HG03039 (cell line): Measurements from ENCODE around the gene PRDX3.

Experiments used
- ATAC-seq: cut with Tn5 transposase; IDR thresholded peaks from one replicate; pipeline ENCODE4 v1.9.1; 2021; ENCODE audit warnings: mild to moderate bottlenecking, moderate library complexity; ENCODE audit not compliant: unreplicated experiment

Gene PRDX3

GRCh38 chr10:119131512-119132240 is 46.9 kb downstream of the PRDX3 start:
- ATAC-seq: no peak

GRCh38 chr10:119129721-119130120 is 48.9 kb downstream of the PRDX3 start:
- ATAC-seq: no peak

DNA sequence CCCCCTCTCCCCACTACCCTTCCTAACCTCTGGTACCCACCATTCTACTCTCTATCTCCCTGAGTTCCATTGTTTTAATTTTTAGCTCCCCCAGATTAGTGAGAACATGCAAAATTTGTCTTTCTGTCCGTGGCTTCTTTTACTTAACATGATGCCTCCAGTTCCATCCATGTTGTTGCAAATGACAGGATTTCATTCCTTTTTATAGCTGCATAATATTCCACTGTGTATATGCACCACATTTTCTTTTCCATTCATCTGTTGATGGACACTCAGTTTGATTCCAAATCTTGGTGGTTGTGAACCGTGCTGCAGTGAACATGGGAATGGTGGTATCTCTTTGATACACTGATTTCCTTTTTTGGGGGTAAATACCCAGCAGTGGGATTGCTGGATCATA is 52.7 kb downstream of the PRDX3 start:
- ATAC-seq: no peak

DNA sequence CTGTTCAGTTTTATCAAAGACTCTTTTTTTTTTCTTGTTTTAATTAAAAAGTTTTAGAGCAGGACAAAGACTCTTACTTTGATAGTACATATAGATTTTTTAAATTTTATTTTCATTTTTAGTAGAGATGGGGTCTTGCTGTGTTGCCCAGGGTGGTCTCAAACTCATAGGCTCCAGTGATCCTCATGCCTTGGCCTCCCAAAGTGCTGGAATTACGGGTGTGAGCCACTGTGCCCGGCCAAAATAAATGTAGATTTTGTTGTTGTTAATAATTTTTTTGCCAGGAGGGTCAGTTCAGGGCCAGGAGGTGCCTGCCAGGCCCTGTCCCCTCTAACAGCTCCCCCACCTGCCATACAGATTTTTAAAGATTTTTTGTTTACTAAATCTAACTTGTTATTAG is 57.7 kb downstream of the PRDX3 start:
- no peak for ATAC-seq

DNA sequence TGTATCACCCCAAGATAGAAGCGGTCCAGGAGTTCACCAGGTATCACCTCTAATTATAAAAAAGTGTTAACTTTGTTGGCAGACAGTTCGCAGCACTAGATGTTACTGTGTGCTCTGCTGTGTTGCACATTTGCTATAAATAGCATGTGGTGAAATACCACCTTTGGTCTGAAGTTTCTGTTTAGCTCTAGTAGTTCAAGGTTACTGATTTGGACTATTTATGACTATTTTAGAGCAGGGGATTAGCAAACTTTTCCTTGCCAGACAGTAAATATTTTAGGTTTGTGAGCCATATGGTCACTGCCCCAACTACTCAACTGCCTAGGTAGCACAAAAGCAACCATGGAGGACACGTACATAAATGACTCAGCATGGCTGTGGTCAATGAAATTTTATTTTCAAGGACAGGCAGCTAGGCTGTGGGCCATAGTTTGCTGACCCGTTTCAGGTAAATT is 58.2 kb downstream of the PRDX3 start:
- ATAC-seq: peak; percentile 59

DNA sequence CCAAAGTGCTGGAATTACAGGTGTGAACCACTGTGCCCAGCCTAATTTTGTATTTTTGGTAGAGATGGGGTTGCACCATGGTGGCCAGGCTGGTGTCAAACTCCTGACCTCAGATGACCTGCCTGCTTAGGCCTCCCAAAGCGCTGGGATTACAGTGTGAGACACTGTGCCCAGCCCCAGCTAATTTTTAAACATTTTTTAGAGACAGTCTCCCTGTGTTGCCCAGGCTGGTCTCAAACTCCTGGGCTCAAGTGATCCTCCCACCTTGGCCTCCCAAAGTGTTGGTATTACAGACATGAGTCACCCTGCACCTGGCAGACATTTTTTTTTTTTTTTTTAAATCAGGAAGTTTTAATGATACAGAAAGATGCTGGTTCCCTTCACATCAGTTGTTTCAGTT is 59.2 kb downstream of the PRDX3 start:
- ATAC-seq: no peak

GRCh38 chr10:119118231-119118630 is 60.4 kb downstream of the PRDX3 start:
- no peak for ATAC-seq
